LNCAP (cell line): ENCODE measurements around the gene BCKDHB.

ENCODE experiments used
- CTCF ChIP-seq: fragments of 450-650 bp; IDR thresholded peaks from 2 replicates; pipeline ENCODE4 v1.5.1; 2017; ENCODE audit warnings: mild to moderate bottlenecking

BCKDHB gene

GRCh38 chr6:80250391-80250997, 144.0 kb downstream of the BCKDHB start:
- TF ChIP-seq CTCF = no peak

- TF ChIP-seq CTCF = no peak
Measured at GRCh38 chr6:80251321-80251720, 144.8 kb downstream of the BCKDHB start.

GRCh38 chr6:80254716-80255115, 148.2 kb downstream of the BCKDHB start:
- no peak for TF ChIP-seq CTCF

- no peak for TF ChIP-seq CTCF
Measured at GRCh38 chr6:80256691-80257090, 150.2 kb downstream of the BCKDHB start.

- no peak for TF ChIP-seq CTCF
Measured at GRCh38 chr6:80259118-80259517, 152.6 kb downstream of the BCKDHB start.

- TF ChIP-seq CTCF = no peak
Measured at GRCh38 chr6:80263585-80263984, 157.1 kb downstream of the BCKDHB start.

GRCh38 chr6:80268865-80269730, 162.6 kb downstream of the BCKDHB start:
- TF ChIP-seq CTCF = no peak
